HG02973 (cell line): ENCODE results near the gene DSTN.

Experiments
- ATAC-seq: cut with Tn5 transposase; IDR thresholded peaks from one replicate; pipeline ENCODE4 v1.9.1; 2021; ENCODE audit warnings: moderate library complexity; ENCODE audit not compliant: unreplicated experiment

Gene DSTN

GRCh38 chr20:17636523-17637412 is 66.9 kb downstream of the DSTN start:
- ATAC-seq, result no peak

GRCh38 chr20:17637413-17637780 is 67.5 kb downstream of the DSTN start:
- no peak for ATAC-seq

- ATAC-seq, result no peak
Measured at GRCh38 chr20:17637985-17638640, 68.2 kb downstream of the DSTN start.

DNA sequence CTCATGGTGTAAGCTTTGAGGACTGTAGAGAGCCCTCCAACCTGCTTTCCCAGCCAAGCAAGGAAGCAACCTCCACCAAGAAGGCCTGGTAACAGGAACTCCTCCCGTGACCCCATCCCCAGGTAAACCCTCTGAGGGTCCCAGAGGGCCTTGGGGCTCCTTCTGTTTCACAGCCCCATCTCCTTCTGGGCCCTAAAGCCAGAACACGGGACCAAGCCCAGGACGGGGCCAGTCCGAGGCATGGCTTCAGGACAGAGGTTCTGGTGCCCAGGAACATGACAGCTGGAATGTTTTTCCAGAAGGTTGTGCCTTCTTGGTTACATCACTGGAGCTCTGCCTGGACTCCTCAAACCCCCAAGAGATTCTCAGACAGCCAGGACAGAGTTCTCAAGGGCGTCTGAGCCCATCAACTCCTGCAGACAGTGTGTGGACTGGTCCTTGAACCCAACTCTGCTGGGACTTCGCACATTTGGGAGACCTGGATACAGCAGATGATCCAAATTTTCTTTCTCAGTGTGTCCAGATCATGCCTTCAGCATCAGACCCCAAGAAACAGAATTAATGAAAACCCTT is 69.0 kb downstream of the DSTN start:
- ATAC-seq, result no peak

- ATAC-seq, result no peak
Measured at GRCh38 chr20:17640146-17640874, 70.4 kb downstream of the DSTN start.

- no peak for ATAC-seq
Measured at GRCh38 chr20:17640875-17641378, 71.1 kb downstream of the DSTN start.

DNA sequence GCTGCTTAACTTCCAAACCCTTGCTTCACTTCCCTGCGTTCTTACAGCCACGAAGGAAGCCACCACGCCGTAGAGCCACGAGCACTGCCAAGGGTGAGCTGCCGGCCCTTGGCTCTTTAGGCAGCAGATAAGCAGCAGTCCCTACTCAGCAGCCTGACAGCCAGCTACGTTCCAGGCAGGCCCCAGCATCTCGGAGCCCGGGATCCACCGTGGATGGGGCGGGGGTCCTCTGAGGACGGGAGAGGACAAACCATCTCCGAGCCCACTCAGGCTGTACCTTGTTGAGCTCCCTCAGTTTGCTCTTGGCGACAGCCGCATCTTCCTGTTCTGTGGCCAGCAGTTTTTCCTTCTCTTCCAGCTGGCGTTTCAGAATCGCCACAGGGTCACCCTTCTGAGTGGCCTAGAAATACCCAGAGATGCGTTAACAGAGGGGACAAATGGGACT is 71.7 kb downstream of the DSTN start:
- no peak for ATAC-seq

- ATAC-seq, result no peak
Measured at GRCh38 chr20:17641993-17642392, 72.1 kb downstream of the DSTN start.

GRCh38 chr20:17642404-17643269 is 72.8 kb downstream of the DSTN start:
- ATAC-seq, result no peak

- ATAC-seq, result no peak
Measured at GRCh38 chr20:17643531-17644188, 73.8 kb downstream of the DSTN start.

DNA sequence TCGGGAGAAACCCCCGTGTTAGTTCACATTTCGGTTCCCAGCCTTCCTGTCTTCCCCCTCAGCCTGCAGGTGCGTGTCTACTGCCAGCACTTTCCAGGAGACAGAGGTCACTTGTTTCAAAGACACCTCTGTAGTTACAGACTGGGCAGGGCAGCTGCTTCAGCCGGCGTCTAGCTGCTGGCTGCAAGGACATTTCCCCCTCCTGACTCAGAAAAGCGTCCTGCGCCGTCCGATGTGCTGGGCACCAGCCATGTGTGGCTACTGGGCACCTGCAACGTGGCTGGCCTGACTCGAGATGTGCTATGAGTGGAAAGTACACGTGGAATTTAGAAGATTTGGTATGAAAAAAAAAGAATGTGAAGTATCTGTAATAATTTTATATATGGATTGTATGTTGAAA is 74.6 kb downstream of the DSTN start:
- ATAC-seq, result no peak

DNA sequence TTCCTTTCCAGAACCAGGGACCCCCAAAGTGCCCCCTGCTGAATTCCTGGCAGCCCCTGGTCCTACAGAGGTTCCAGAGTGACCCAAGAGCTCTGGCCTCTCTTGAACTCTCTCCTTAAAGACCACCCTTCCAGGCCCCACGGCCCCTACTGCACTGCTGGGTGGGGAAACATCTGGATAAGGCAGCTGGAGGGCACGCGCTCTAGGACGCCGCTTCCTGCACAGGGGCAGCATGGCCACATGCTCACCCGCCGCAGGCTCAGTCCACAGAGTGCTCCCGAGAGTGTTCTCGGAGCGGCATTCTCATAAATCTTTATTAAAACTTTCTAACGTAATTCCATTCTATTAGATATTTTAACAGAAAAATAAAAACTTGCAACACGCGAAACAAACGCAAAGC is 75.1 kb downstream of the DSTN start:
- no peak for ATAC-seq

DNA sequence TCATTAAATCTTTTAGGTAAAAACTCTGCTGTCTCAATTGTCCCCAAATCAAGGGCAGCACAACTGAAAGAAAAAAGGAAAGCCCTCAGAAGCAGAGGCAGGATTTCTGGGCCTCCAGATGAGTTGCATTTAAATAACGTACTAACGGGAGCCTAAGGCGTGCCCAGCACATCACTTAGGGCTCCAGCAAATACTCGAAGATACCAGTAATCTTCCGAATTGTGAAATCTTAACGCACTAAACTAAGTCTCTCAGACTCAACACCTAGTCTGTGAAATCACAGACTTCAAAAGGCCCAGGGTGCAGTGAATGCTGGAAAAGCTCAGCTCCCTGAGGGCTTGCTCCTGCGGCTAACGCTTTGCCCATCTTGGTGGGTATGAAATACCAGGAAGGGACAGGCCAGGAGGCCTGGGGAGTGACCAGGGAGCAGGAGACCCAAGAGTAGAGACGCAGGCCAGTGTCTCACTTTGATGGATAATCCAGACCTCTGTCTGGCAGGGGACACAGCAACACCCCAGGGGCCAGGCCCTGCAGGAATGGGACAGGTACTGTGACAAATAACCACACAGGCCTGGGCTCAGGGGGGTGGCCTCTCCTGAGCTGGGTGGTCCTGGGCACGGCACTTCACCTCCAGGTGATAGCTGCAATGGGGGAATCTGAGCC is 75.8 kb downstream of the DSTN start:
- ATAC-seq, result no peak

GRCh38 chr20:17646209-17646960 is 76.5 kb downstream of the DSTN start:
- ATAC-seq, result no peak

DNA sequence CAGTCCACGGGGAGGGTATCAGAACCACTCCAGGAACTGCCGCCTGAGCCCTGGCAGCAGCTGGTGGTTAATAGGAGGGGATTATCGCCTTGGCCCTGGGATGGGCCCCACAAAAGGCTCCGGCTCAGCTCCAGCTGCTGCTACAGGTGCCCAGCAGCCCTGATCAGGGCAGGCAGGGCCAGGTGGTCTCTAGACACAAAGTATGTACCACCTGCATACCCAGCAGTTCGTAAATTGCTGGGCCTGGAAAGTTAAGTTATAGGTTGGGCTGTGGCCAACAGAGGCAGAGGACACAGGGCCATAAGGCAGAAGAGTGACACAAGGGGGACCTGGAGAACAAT is 77.1 kb downstream of the DSTN start:
- ATAC-seq, result no peak

DNA sequence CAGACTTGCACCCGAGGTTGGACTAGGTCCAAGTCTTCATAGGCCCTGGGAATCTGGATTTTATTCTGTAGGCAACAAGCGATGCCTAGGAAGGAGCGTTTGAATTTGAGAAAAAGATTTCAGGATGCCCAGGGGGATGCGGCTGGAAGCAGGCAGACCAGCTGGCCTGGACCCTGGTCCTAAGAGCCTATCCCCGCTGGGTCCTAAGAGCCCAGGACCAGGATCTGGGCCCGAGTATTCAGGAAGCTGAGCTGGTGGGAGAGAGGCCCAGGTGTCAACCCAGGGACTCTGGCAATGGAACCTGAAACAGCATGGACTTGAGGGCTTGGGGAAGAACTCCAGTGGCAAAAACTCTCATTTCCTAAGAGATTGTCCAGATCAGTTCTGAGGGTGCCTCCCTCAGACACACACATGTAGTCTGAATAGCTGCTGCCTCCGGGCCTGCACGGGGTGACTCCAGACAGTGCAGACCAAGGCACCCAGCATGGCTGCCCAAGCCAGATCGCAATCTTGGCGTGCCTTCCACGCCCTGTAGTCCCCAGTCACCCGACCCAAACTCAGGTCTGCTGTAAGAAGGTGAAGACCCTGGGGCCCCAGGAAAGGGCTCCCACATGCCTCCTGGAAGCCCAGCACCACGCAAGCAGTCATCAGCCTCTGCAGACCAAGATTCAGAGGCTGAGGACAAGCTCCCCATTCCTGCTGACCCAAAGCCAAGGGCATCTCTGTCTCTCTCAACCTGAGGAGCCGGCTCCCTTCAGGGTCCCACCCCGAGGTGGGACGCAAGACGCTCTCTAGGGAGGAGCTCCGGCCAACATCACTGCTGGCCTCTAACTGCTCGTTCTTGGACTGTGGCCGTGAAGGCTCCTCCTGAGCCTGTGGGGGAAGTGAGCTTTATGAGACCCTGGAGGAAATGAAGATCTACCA is 77.8 kb downstream of the DSTN start:
- ATAC-seq, result no peak

- ATAC-seq, result no peak
Measured at GRCh38 chr20:17648315-17648646, 78.4 kb downstream of the DSTN start.
